ENCODE data around the gene DUSP7.

The DUSP7 gene

GRCh38 chr3:52004906-52005395 lies 51.4 kb downstream of the DUSP7 start:
- ChIA-PET CTCF (interaction anchor here (0.5 to 3.5 kb wide), 19 partner anchors 7 to 334 kb away, joined by 3 to 31 read pairs (median 6); partner anchors contain the start of genes ACY1, DUSP7, POC1A and RPL29), POLR2A (interaction anchor here (0.9 to 3.7 kb wide), 5 partner anchors 9 to 150 kb away, joined by 4 to 21 read pairs (median 6); partner anchors contain the start of genes DUSP7, POC1A and RPL29)
- no peak for TF ChIP-seq SUZ12 (IDR thresholded peaks at IDR 0.05)
- DNase-seq (ENCODE audit: extremely low spot score), result no peak

- DNase-seq (ENCODE audit: extremely low spot score), result peak; percentile 48
- CTCF ChIA-PET, result interaction anchor here (0.7 to 3.5 kb wide), 19 partner anchors 8 to 335 kb away, joined by 3 to 31 read pairs (median 5); partner anchors contain the start of genes ACY1, DUSP7, POC1A and RPL29
- TF ChIP-seq PKNOX1 (IDR thresholded peaks at IDR 0.05), result no peak
- no peak for TF ChIP-seq ARNT (IDR thresholded peaks at IDR 0.05)
- no peak for TF ChIP-seq NFRKB (IDR thresholded peaks at IDR 0.05)
- TF ChIP-seq LEF1 (IDR thresholded peaks at IDR 0.05; ENCODE audit: borderline replicate concordance), result no peak
- TF ChIP-seq BHLHE40 (IDR thresholded peaks at IDR 0.05; ENCODE audit: borderline replicate concordance), result no peak
- TF ChIP-seq FOXK2 (IDR thresholded peaks at IDR 0.05), result no peak
- TF ChIP-seq SP1 (IDR thresholded peaks at IDR 0.05), result no peak
- no peak for TF ChIP-seq FOXM1 (IDR thresholded peaks at IDR 0.05; ENCODE audit: borderline replicate concordance)
- TF ChIP-seq CTBP1 (IDR thresholded peaks at IDR 0.05; ENCODE audit: borderline replicate concordance), result no peak
- no peak for TF ChIP-seq TARDBP (IDR thresholded peaks at IDR 0.05)
- POLR2A ChIA-PET, result interaction anchor here (0.6 to 3.7 kb wide), 5 partner anchors 8 to 141 kb away, joined by 3 to 21 read pairs (median 6); partner anchors contain the start of genes DUSP7 and RPL29
These were observed 52.1 kb downstream of the DUSP7 start for GRCh38 chr3:52004163-52004787.

GRCh38 chr3:52002748-52003147 lies 53.6 kb downstream of the DUSP7 start:
- CTCF ChIA-PET, result interaction anchor here (0.6 to 3.5 kb wide), 7 partner anchors 11 to 274 kb away, joined by 3 to 31 read pairs (median 6); no protein-coding TSS in a partner anchor
- POLR2A ChIA-PET, result interaction anchor here (3.7 kb wide), 1 partner anchor 53 kb away, joined by 21 read pairs; the partner anchor contains the start of gene DUSP7
- no peak for TF ChIP-seq ELF4 (IDR thresholded peaks at IDR 0.05)
- TF ChIP-seq HDGF (IDR thresholded peaks at IDR 0.05; ENCODE audit: borderline replicate concordance), result no peak
- no peak for TF ChIP-seq FOXK2 (IDR thresholded peaks at IDR 0.05)
- TF ChIP-seq LEF1 (IDR thresholded peaks at IDR 0.05; ENCODE audit: borderline replicate concordance), result no peak
- DNase-seq (ENCODE audit: extremely low spot score), result no peak

- POLR2A ChIA-PET, result no interaction called here
- TF ChIP-seq ZNF384 (IDR thresholded peaks at IDR 0.05) (peak; percentile 63; the same call in 1 of the 2 replicates), SUZ12 (IDR thresholded peaks at IDR 0.05) (no peak), PKNOX1 (IDR thresholded peaks at IDR 0.05) (no peak), HDGF (IDR thresholded peaks at IDR 0.05; ENCODE audit: borderline replicate concordance) (no peak), CTBP1 (IDR thresholded peaks at IDR 0.05; ENCODE audit: borderline replicate concordance) (no peak)
- DNase-seq (ENCODE audit: extremely low spot score), result peak; percentile 92
- CTCF ChIA-PET, result interaction anchor here (0.6 to 3.2 kb wide), 14 partner anchors 13 to 338 kb away, joined by 3 to 19 read pairs (median 4); no protein-coding TSS in a partner anchor
These were observed 54.9 kb downstream of the DUSP7 start for GRCh38 chr3:52001443-52001974.

- ChIA-PET CTCF (interaction anchor here (1.0 to 3.1 kb wide), 2 partner anchors 26 to 128 kb away, joined by 3 to 6 read pairs; partner anchors contain the start of gene ABHD14B), POLR2A (no interaction called here)
- DNase-seq (ENCODE audit: extremely low spot score), result no peak
- TF ChIP-seq BHLHE40 (IDR thresholded peaks at IDR 0.05; ENCODE audit: borderline replicate concordance) (no peak), ARNT (IDR thresholded peaks at IDR 0.05) (no peak), NFRKB (IDR thresholded peaks at IDR 0.05) (no peak)
These were observed 56.5 kb downstream of the DUSP7 start for GRCh38 chr3:51999846-52000245.
